SIG-M5 treated with dmso at 0.1 percent for 504 hours (cell line): ENCODE measurements around the gene CELF5.
"Not testable (repeated sequence)": the region's sequence is repeated elsewhere in the genome, so short reads cannot be mapped to it uniquely, and the experiment has no call there.

ENCODE experiments used
- DNase-seq: peaks from one replicate; lab custom pipeline; 2025; ENCODE audit not compliant: unreplicated experiment; lab: John Stamatoyannopoulos, UW

CELF5 gene

DNA sequence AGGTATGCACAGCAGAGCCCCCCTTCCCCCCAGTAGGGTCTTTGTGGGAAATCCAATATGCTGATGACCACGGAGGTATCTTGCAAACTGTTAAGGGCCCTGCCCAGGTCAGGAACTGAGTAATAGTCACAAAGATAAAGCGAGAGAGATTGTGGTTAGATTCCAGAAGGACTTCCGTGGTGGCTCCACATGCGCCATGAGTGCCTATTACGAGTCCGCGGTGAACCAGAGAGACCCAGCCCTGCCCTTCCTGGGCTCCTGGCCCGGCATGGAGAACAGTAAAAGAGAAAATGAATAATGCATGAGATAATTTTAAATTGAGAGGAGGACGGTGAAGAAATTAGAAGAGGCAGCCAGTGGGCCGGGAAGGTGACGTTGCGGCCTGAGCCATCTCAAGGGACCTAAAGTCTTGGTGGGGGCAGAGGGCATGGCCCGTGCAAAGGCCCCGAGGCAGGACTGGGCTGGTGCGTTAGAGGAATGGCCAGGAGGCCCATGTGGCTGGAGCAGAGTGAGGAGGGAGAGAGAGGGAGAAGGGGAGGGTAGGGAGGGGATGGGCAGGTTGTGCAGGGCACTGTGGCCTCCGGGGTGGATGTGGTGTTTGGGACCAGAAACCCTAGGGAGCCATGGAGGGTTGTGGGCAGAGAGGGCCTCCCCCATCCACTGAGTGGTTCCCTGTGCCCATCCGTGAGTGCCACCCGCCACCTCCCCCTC, 95.3 kb downstream of the CELF5 start:
- DNase-seq, result no peak

DNA sequence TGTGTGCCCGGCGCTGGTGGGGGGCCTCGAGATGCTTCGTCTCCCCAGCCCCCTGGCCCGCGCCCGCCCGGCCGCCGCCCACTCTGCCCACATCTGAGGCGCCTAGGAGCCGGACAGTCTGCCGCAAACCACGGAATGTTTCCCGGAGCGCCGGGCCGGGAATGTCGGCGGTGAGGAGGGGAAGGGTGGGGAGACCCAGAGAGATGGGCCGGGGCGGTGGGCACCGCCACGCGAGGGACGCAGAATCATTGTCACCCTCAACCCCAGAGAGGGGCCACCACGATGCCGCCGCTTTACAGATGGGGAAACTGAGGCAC, 95.9 kb downstream of the CELF5 start:
- no peak for DNase-seq

DNA sequence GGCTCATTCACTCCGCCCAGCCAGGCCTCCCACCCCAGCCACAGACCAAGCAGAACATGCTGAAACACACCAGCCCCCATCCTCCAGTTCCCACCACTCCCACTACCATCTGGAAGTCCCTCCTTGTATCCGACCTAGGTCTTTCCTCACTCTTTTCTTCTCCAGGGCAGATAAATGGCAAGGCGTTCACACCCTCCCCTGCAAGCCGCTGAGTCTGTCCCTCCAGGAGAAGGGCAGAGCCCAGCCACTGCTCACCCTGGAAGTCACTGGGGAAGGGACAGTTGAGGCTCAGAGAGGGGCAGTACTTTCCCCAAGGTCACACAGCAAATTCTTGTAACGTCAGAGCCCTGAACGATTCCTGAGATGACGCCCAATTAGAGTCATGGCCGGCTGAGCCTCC, 96.4 kb downstream of the CELF5 start:
- no peak for DNase-seq

DNA sequence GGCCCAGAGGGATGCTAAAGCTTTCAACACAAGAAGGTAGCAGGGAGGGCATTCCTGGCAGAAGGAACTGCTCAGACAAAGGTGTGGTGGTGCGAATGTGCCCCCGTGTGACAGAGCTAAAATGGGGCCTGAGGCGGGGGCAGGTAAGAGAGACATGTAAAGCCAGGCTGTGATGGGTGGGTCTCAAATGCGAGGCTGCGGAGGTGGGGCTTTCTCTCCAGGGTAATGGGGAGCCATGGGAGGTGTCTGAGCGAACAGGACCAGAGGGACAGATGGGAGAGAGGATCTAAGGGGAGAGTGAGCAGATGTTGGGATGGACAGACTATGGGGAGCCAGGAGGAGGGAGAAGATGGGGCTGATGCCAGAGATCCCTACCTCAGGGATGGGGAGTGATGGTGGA, 97.2 kb downstream of the CELF5 start:
- no peak for DNase-seq

DNA sequence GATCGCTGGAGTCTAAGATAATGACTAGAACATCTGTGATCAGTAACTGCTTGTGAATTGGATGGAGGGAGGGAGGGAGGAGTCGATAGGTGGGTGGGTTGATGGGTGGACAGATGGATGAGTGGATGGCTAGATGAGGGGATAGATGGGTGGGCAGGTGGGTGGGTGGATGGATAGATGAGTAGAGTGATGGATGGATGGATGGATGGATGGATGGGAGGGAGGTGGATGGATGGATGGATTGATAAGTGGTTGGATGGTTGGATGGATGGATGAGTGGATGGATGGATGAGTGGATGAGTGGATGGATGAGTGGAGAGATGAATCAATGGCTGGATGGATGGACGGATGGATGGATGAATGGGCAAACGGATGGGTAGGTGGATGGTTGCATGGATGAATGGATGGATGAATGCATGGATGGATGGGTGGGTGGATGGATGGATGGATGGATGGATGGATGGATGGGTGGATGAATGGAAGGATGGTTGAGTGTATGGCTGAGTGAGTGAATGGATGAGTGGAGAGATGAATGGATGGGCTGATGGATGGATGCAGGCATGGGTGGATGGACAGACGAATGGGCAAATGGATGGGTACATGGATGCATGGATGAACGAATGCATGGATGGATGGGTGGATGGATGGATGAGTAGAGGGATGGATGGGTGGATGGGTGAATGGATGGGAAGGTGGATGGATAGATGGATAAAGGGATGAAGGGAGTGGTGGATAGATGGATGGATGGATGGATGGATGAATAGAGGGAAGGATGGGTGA, 97.9 kb downstream of the CELF5 start:
- no peak for DNase-seq

DNA sequence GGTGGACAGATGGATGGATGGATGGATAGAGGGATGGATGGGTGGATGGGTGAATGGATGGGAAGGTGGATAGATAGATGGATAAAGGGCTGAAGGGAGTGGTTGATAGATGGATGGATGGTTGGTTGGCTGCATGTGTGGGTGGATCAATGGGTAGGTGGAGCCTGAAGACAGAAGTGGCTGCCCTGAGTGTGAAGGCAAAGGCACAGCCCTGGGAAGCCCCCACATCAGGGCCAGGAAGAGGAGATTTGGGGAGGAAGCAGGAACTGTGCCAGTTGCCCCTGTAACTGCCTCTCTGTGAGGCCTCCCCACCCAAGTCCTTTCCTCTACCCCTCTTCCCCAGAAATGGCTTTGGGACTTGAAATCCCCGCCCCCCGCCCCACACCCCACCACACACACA, 98.6 kb downstream of the CELF5 start:
- no peak for DNase-seq

DNA sequence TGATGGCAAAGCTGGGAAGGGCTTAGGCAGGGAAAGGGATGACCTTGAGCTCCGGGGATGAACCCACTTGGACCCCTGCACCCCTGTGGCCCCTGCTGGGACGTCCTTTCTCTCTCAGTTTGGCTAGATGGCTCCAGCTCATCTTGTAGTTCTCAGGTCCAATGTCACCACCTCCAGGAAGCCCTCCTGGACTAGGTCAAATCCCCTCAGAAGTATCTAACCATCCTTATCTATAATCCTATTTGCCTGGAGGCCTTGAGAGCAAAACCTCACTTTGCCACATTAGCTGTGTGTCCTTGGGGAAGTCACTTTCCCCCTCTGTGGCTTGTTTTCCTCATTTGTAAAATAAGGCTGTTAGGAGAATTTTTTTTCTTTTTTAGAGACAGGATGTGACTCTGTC, 99.2 kb downstream of the CELF5 start:
- no peak for DNase-seq

DNA sequence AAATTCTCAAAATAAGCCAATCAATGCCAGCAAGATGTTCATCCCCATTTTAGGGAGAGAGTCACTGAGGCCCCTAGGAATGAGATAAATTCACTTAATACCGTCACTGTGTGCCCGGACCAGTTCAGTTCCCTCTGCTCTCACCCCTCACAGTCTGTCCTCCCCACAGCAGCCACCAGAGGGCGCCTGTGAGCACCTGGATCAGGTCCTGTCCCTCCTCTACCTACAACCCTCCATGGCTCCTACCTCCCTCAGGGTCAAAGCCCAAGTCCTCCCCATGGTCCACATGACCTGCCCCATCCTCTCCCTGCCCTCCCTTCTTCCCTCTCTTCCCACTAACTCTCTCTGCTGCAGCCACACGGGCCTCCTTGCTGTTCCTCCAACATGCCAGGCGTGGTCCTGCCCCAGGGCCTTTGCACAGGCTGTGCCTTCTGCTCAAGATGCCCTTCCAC, 100.0 kb downstream of the CELF5 start:
- DNase-seq, result no peak

DNA sequence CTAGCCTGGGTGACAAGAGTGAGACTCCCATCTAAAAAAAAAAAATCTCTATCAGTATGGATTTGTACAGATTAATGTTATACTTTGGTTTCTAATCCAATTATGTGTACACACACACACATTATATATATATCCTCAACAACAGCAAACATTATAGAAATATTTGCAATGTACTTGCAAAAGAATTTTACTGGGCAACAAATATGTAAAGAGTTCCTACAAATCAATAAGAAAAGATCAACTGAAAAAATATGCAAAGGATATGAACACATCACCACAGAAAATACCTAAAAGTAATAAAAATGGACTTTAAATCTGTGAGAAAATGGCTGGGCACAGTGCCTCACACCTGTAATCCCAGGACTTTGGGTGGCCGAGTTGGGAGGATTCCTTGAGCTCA, 101.0 kb downstream of the CELF5 start:
- DNase-seq, result no peak

DNA sequence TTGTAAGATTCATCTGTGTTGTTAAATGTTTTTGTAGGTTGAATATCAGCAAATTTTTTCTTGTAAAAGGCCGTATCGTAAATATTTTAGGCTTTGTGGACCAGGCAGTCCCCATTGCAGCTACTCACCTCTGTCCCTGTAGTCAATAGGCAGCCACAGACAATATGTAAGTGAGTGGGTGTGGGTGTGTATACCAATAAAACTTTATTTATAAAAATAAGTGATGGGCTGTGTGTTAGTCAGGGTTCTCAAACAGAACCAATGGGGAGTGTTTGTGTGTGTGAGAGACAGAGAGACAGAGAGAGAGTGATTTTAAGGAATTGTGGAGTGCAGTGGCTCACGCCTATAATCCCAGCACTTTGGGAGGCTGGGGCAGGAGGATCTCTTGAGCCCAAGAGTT, 104.3 kb downstream of the CELF5 start:
- no peak for DNase-seq

DNA sequence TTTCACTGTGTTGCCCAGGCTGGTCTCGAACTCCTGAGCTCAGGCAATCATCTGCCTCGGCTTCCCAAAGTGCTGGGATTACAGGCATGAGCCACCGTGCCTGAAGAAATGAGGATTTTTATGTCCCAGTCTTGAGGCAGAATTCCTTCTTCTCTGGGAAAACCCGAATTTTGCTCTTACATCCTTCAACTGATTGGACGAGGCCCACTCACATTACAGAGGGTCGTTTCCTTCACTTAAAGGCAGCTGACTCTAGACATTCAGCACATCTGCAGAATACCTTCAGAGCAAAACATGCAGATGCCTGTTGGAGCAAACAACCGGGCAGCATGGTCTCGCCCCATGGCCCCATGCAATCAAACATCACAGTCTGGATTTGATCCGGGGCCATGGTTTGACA, 105.6 kb downstream of the CELF5 start:
- DNase-seq, result no peak

DNA sequence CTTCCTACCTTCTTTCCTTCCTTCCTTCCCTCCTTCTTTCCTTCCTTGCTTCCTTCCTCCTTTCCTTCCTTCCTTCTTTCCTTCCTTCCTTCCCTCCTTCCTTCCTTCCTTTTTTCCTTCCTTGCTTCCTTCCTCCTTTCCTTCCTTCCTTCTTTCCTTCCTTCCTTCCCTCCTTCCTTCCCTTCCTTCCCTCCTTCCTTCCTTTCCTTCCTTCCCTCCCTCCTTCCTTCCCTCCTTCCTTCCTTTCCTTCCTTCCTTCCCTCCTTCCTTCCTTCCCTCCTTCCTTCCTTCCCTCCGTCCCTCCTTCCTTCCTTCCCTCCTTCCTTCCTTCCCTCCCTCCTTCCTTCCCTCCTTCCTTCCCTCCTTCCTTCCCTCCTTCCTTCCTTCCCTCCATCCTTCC, 107.8 kb downstream of the CELF5 start:
- DNase-seq, result not testable (repeated sequence)

DNA sequence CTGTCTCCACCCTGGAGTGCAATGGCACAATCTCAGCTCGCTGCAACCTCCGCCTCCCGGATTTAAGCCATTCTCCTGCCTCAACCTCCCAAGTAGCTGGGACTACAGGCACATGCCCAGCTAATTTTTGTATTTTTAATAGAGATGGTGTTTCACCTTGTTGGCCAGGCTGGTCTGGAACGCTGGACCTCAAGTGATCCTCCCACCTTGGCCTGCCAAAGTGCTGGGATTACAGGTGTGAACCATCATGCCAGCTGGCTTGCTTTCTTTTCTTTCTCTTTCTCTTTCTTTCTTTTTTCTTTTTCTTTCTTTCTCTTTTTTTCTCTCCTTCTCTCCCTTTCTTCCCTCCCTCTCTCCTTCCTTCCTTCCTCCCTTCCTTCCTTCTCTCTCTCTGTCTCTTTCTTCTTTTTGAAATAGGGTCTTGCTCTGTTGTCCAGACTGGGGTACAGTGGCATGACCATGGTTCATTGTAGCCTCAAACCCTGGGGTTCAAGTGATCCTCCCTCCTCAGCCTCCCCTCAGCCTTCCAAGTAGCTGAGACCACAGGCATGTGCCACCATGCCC, 108.6 kb downstream of the CELF5 start:
- no peak for DNase-seq

DNA sequence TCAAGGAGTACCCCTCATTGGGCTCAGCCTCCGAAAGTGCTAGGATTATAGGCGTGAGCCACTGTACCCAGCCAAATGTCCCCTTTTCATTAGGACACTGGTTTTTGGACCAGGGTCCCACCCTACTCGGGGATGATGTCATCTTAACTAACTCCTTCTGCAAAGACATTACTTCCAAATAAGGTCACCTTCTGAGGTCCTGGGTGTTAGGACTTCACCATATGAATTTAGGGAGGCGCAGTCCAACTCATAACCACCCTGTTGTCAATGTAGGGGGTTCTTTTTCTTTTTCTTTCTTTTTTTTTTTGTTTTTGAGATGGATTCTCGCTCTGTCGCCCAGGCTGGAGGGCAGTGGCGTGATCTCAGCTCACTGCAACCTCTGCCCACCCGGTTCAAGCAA, 109.2 kb downstream of the CELF5 start:
- no peak for DNase-seq

DNA sequence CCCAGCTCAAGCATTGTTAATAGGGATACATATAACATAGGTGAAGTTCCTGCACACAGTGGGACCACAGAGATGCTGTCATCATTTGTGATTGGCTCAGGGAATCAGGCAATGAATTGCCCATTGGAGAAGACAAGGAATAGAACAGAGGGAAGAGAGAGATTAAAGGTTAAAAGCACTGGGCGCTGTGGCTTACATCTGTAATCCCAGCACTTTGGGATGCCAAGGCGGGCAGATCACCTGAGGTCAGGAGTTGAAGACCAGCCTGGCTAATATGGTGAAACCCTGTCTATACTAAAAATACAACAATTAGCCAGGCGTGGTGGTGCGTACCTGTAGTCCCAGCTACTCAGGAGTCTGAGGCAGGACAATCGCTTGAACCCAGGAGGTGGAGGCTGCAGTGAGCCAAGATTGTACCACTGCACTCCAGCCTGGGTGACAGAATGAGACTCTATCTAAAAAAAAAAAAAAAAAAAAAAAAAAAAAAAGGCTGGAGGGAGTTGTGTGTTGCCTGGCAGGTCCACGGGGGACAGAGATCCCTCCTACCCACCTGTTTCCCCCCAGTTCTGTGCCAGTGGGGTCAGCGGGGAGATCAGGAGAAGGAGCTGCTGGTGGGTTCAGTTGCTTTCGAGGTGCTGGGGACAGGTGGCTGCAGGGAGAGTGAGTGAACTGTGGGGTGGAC, 110.4 kb downstream of the CELF5 start:
- DNase-seq, result not testable (repeated sequence)

DNA sequence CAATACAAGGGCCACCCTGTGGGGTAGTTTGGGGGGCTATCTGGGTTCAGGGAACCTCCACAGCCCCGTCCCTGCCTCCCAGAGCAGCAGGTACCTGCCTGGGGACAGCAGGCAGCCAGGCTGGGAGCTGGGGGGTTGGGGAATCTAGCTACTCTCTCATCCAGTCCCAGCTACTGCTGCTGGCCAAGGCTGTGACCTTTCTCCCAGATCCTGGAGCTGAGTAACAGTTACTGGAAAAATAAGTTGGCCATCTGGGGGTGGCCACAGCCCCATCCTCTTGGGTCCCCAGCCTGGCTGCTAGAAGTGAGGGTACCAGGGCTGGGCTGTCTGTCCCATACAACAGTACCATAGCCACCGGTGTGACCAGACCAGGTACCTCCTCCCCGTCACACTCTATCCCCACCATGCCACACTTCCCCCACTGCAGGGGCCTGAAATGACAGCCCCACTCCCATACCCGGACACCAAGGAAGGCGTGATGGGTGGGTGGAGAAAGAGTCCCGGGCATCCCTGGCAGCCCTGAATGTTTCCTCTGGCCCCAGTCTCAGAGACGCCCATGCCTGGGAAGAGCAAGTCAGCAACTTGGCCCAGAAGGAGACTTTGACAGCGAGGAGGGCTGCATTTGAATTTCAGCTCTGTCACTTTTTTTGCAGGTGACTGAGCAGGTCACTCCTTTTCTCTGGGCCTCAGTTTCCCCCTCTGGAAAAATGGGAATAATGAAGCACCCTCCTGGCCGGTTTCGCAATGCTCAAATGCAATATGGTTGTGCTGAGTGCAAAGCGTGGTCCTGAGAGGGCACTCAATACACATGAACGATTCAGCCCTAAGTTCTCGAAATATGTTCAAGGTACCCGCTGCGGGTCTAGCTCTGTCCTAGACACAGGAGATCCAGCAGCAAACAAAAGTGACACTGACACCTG, 111.2 kb downstream of the CELF5 start:
- no peak for DNase-seq

DNA sequence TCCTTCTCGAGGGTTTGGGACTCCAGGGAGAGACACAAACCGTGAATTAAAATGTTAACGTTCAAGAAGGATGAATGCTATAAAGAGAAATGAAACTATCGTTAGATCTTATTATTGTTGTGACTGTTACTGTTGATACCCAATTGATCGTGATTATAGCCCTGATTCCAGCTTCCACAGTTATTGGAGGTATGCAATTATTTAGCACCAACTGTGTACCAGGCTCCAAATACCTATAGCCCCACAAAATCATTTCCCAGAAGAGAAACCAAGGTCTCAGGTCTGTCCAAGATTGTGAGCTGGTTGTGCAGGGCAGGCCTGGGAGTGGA, 111.9 kb downstream of the CELF5 start:
- DNase-seq, result no peak

DNA sequence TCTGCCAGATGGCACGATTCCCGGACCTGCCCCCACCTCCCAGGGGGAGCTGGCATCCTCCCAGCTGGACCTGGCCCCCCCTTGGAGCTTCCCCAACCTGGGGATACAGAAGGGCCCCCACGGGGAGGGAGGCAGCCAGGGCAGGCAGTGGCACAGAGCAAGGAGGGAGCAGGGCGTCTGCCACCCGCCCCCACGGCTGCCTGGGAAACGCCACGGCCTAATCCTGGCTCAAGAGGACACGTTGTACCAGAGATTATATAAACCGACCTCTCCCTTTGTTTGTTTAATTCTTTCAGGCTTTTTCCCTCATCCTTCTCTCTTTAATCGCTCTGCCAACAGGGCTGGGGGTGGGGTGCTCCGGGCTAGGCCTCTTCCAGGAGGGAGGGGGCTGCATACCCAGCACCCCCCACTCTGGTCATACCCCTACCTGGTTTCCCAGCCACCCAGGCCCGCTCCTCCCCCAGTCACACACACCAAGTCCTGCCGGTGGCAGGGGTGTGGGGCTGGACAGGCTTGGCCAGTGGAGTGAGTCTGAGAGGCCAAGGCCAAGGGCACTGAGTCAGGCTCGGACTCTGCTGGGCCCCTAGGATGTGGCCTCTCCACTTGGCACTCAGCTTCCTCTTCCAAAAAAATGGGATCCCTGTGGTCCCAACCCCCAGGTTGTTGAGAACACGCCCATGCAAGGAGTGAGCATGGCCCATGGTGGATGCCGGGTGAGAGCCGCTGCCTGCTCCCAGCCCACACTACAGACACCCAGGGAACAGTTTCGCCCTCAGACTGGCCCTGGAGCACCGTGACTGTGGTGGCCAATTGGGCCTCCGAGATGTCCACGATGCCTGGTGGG, 112.4 kb downstream of the CELF5 start:
- DNase-seq, result no peak

DNA sequence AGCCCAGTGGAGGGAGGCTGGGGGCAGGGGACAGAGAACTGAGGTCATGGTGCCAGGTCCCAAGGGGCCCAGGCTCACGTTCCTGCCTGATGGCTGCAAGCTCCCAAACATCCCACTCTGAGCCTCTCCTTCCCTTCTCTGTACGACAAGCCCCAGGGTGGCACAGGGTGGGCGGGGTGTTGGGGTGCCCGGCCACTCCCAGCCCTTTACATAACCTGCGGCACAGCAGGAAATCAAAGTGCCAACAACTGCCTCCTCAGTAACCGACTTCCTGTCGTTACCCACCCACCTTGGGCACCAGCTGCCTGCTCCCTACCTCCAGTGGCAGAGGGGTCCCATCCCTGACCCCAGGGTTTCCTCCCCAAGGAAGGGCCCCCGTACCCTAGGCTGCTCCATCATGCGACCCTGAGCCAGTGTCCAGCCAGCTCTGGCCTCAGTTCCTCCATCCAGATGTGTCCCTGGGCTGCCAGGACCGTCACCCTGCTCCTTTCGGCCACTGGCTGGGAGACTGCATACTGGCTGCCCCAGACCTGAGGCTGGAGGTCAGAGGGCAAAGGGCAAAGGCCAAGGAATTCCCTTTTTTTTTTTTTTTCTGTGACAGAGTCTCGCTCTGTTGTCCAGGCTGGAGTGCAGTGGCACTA, 114.2 kb downstream of the CELF5 start:
- DNase-seq, result no peak

DNA sequence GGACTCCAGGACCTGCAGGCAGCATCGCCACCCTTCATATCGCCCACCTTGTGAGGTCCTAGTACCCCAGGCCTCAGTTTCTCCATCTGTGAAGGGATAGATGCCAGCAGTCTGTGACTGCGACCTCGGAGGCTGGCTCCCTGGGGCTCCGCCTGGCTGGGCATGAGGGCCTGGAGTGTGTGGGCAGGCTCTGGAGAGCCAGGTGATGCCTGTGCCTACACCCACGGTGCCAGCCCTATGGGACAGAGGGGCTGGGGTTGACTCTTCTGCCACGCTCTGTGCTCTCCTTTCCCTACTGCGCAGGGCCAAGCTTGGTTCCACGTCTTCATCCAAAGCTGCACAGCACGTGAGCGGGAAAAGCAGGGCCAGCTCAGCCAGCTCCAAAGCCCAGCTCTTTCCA, 115.9 kb downstream of the CELF5 start:
- no peak for DNase-seq
